Endodermal cell (in vitro differentiated cells): ENCODE data around the gene SPP2. TPM values are rescaled to one million over a fixed set of nuclear protein-coding genes. Genes with fewer than 3 reads are reported as not detected.

Experiments used
- DNase-seq: peaks from one replicate; pipeline ENCODE4 v3.0.0-alpha.2; 2017
- H3K27ac ChIP-seq: 2 replicates; pipeline ENCODE4 v1.5.1; 2013; ENCODE audit warnings: mild to moderate bottlenecking, low read depth, low read length, moderate library complexity
- H3K27me3 ChIP-seq: 2 replicates; pipeline ENCODE4 v1.6.1; 2013; ENCODE audit warnings: mild to moderate bottlenecking, low read length, moderate library complexity; ENCODE audit not compliant: insufficient read depth, control insufficient read depth, poor library complexity, severe bottlenecking
- H3K36me3 ChIP-seq: 2 replicates; pipeline ENCODE4 v1.7.0; 2013; ENCODE audit warnings: mild to moderate bottlenecking, low read length, moderate library complexity; ENCODE audit not compliant: control insufficient read depth, insufficient read depth
- H3K4me1 ChIP-seq: one replicate; pipeline ENCODE4 v1.7.0; 2013; ENCODE audit warnings: low read length; ENCODE audit not compliant: control insufficient read depth, insufficient read depth
- H3K4me3 ChIP-seq: 2 replicates; pipeline ENCODE4 v1.5.1; 2013; ENCODE audit warnings: mild to moderate bottlenecking, low read length, moderate library complexity
- H3K9ac ChIP-seq: 2 replicates; pipeline ENCODE4 v1.6.1; 2013; ENCODE audit warnings: mild to moderate bottlenecking, low read length, moderate library complexity; ENCODE audit not compliant: poor library complexity, severe bottlenecking; ENCODE audit errors: extremely low read depth
- H3K9me3 ChIP-seq: 2 replicates; pipeline ENCODE4 v1.6.1; 2013; ENCODE audit warnings: mild to moderate bottlenecking, low read length, moderate library complexity; ENCODE audit not compliant: control insufficient read depth
- H3K27ac Mint-ChIP-seq: 2 replicates; pipeline ENCODE4 v1.8.0; 2020; ENCODE audit warnings: mixed read lengths
- H3K27me3 Mint-ChIP-seq: 2 replicates; pipeline ENCODE4 v1.8.0; 2021; ENCODE audit warnings: mild to moderate bottlenecking, mixed read lengths; ENCODE audit not compliant: insufficient read depth
- H3K36me3 Mint-ChIP-seq: 2 replicates; pipeline ENCODE4 v1.8.0; 2020; ENCODE audit warnings: low read depth, mixed read lengths
- H3K4me1 Mint-ChIP-seq: 2 replicates; pipeline ENCODE4 v1.8.0; 2020; ENCODE audit warnings: mixed read lengths
- H3K4me3 Mint-ChIP-seq: 2 replicates; pipeline ENCODE4 v1.8.0; 2020; ENCODE audit warnings: mild to moderate bottlenecking, moderate library complexity, mixed read lengths
- H3K9me3 Mint-ChIP-seq: 2 replicates; pipeline ENCODE4 v1.8.0; 2020; ENCODE audit warnings: mild to moderate bottlenecking, mixed read lengths
- WGBS, 2 experiments: methylation state at CpG; one replicate each; pipeline versions ENCODE4 v1.1.5 to v1.1.7; 2013; ENCODE audit warnings: missing lambda C conversion rate in 2 of 2, mixed read lengths in 1 of 2; ENCODE audit not compliant: insufficient coverage in 1 of 2, insufficient read length in 1 of 2; 5-methylcytosine and 5-hydroxymethylcytosine counted together
- total RNA-seq, 2 donors: library from RNA; stranded (reverse); fragmentation: NEBNext Ultra II Directional in 1 of 2; extraction: Animal tissue kit (Norgen Biotek cat#: 25700) in 1 of 2; gene quantifications; 2 replicates in 1 of 2; 3 replicates in 1 of 2; pipeline ENCODE4 v1.2.1, GENCODE V29; 2021
- TF ChIP-seq, protein P1 (sequence below): fragments of 200-600 bp; sonication (generic); conservative IDR thresholded peaks from 2 replicates; pipeline ENCODE4 v1.5.0; 2021; ENCODE audit warnings: antibody characterized with exemption, mild to moderate bottlenecking

SPP2 gene
- total RNA-seq, 2 donors from 2014 or later: not detected

- Histone ChIP-seq H3K9ac (no peak overlapping the region), H3K4me1 (no peaks in the 10 kb centered on the region), H3K36me3 (no peaks in the 10 kb centered on the region), H3K27me3 (no peaks in the 10 kb centered on the region), H3K4me3 (no peak overlapping the region), H3K27ac (no peak overlapping the region), H3K9me3 (no peaks in the 10 kb centered on the region)
- no peak for DNase-seq
- Mint-ChIP-seq H3K36me3 (no peaks in the 10 kb centered on the region), H3K27ac (no peak overlapping the region), H3K4me3 (no peak overlapping the region), H3K9me3 (no peaks in the 10 kb centered on the region), H3K27me3 (no peaks in the 10 kb centered on the region), H3K4me1 (peaks cover 9% of the 10 kb centered on the region)
- TF ChIP-seq, protein P1, sequence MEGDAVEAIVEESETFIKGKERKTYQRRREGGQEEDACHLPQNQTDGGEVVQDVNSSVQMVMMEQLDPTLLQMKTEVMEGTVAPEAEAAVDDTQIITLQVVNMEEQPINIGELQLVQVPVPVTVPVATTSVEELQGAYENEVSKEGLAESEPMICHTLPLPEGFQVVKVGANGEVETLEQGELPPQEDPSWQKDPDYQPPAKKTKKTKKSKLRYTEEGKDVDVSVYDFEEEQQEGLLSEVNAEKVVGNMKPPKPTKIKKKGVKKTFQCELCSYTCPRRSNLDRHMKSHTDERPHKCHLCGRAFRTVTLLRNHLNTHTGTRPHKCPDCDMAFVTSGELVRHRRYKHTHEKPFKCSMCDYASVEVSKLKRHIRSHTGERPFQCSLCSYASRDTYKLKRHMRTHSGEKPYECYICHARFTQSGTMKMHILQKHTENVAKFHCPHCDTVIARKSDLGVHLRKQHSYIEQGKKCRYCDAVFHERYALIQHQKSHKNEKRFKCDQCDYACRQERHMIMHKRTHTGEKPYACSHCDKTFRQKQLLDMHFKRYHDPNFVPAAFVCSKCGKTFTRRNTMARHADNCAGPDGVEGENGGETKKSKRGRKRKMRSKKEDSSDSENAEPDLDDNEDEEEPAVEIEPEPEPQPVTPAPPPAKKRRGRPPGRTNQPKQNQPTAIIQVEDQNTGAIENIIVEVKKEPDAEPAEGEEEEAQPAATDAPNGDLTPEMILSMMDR: no peak
- WGBS, 2 experiments: 97 to 100% methylated on average over 1 of the region's 1 CpG
These were observed 71.5 kb downstream of the SPP2 start for GRCh38 chr2:234121999-234122398.

- Mint-ChIP-seq H3K4me1 (peaks cover 9% of the 10 kb centered on the region), H3K27ac (no peak overlapping the region), H3K9me3 (no peaks in the 10 kb centered on the region), H3K36me3 (no peaks in the 10 kb centered on the region), H3K4me3 (no peak overlapping the region), H3K27me3 (peaks cover 5% of the 10 kb centered on the region)
- no peak overlapping the region for H3K27ac ChIP-seq
- no peak for DNase-seq
- H3K9ac ChIP-seq: no peak overlapping the region
- no peak overlapping the region for H3K4me3 ChIP-seq
- WGBS, 2 experiments: 64 to 84% methylated on average over 5 to 7 of the region's 7 CpGs
- TF ChIP-seq, protein P1: no peak
- no peaks in the 10 kb centered on the region for H3K9me3 ChIP-seq
- H3K27me3 ChIP-seq: no peaks in the 10 kb centered on the region
- no peaks in the 10 kb centered on the region for H3K36me3 ChIP-seq
- no peaks in the 10 kb centered on the region for H3K4me1 ChIP-seq
These were observed 75.1 kb downstream of the SPP2 start for GRCh38 chr2:234125451-234126145.

DNA sequence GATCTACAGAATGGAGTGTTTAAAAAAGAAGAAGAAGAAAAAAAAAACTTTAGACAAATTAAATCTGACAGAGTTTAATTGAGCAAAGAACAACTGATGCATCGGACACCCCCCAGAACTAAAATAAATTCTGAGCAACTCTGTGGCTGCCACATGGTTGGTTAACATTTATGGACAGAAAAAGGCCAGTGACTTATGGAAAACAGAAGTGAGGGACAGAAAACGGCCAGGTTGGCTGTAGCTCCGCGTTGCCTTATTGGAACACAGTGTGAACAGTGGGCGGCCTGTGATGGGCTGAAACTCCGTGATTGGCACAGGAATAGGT is 75.6 kb downstream of the SPP2 start:
- H3K27ac Mint-ChIP-seq: no peak overlapping the region
- no peak overlapping the region for H3K4me3 ChIP-seq
- H3K4me1 ChIP-seq: no peaks in the 10 kb centered on the region
- peaks cover 6% of the 10 kb centered on the region for H3K27me3 Mint-ChIP-seq
- H3K9ac ChIP-seq: no peak overlapping the region
- no peaks in the 10 kb centered on the region for H3K9me3 Mint-ChIP-seq
- no peak overlapping the region for H3K27ac ChIP-seq
- no peaks in the 10 kb centered on the region for H3K36me3 ChIP-seq
- no peak for DNase-seq
- TF ChIP-seq, protein P1: no peak
- peaks cover 9% of the 10 kb centered on the region for H3K4me1 Mint-ChIP-seq
- no peak overlapping the region for H3K4me3 Mint-ChIP-seq
- no peaks in the 10 kb centered on the region for H3K27me3 ChIP-seq
- H3K9me3 ChIP-seq: no peaks in the 10 kb centered on the region
- WGBS, 2 experiments: 94% methylated on average over 6 of the region's 6 CpGs
- H3K36me3 Mint-ChIP-seq: no peaks in the 10 kb centered on the region

Other genes with a start within 250 kb of the SPP2 start
- gene HJURP, start 196.2 kb upstream of the SPP2 start, total RNA-seq: 10 to 100 TPM; 39.4 to 78.9 TPM
- not detected for gene TRPM8, start 133.3 kb upstream of the SPP2 start, total RNA-seq